Astrocyte (in vitro differentiated cells and primary cell): Measurements from ENCODE around the gene PLA2G2D.

ENCODE experiments used
- EZH2 ChIP-seq: IDR thresholded peaks from 2 replicates; pipeline ENCODE4 v1.6.1; 2012; ENCODE audit warnings: mild to moderate bottlenecking, low read length, inconsistent platforms; ENCODE audit not compliant: insufficient read depth
- TF ChIP-seq, protein P1 (sequence below): IDR thresholded peaks from 2 replicates; pipeline ENCODE4 v1.5.1; 2011; ENCODE audit warnings: low read depth, mild to moderate bottlenecking, inconsistent platforms, low read length, moderate library complexity; ENCODE audit not compliant: insufficient read depth

DNA sequence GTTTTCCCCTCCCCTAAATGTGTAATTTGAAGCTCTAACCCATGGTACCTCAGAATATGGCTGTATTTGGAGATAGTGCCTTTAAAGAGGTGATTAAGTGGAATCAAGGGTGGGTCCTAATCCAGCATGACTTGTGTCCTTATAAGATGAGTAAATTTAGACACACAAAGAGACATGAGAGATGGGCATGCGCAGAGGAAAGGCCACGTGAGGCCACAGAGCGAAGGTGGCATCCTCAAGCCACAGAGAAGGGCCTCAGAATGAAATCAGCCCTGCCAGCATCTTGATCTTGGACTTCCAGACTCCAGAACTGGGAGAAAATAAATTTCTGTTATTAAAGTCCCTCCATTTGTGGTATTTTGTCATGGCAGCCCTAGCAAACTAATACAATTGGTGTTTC lies 16.9 kb upstream of the PLA2G2D start:
- no peak for TF ChIP-seq EZH2
- TF ChIP-seq, protein P1, sequence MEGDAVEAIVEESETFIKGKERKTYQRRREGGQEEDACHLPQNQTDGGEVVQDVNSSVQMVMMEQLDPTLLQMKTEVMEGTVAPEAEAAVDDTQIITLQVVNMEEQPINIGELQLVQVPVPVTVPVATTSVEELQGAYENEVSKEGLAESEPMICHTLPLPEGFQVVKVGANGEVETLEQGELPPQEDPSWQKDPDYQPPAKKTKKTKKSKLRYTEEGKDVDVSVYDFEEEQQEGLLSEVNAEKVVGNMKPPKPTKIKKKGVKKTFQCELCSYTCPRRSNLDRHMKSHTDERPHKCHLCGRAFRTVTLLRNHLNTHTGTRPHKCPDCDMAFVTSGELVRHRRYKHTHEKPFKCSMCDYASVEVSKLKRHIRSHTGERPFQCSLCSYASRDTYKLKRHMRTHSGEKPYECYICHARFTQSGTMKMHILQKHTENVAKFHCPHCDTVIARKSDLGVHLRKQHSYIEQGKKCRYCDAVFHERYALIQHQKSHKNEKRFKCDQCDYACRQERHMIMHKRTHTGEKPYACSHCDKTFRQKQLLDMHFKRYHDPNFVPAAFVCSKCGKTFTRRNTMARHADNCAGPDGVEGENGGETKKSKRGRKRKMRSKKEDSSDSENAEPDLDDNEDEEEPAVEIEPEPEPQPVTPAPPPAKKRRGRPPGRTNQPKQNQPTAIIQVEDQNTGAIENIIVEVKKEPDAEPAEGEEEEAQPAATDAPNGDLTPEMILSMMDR, result no peak
